H1 (cell line): ENCODE results near the gene OR10C1. TPM values are rescaled to one million over a fixed set of nuclear protein-coding genes. Genes with fewer than 3 reads are reported as not detected.

ENCODE experiments used
- GABPA ChIP-seq: IDR thresholded peaks from 2 replicates; pipeline ENCODE4 v1.6.1; 2011; ENCODE audit warnings: mild to moderate bottlenecking, low read length, moderate library complexity, borderline replicate concordance; ENCODE audit not compliant: insufficient read depth
- HDAC2 ChIP-seq, 2 experiments: fragments of 300-600 bp in 1 of 2; sonication (generic) in 1 of 2; IDR thresholded peaks; 2 replicates each; pipeline ENCODE4 v1.6.1; 2011 to 2012; ENCODE audit warnings: low read depth in 2 of 2, low read length in 2 of 2, mild to moderate bottlenecking in 2 of 2, moderate library complexity in 2 of 2, borderline replicate concordance in 1 of 2, inconsistent platforms in 1 of 2
- HDAC6 ChIP-seq: IDR thresholded peaks from one replicate; pipeline ENCODE4 v1.7.1; 2012; ENCODE audit warnings: low read depth, mild to moderate bottlenecking, inconsistent platforms, low read length, moderate library complexity
- PHF8 ChIP-seq: fragments of 200-600 bp; sonication (generic); conservative IDR thresholded peaks from 2 replicates; pipeline ENCODE4 v1.7.1; 2012; ENCODE audit warnings: low read depth, mild to moderate bottlenecking, inconsistent platforms, low read length, moderate library complexity
- polyA plus RNA-seq, 7 experiments: library from polyadenylated mRNA; depleted of rRNA in 3 of 7; stranded (reverse) in 5 of 7; unstranded in 2 of 7; fragments of >200 nt in 5 of 7; fragments of 200-250 nt in 2 of 7; gene quantifications; 1 replicate in 5 of 7; 2 replicates in 1 of 7; 4 replicates in 1 of 7; pipeline versions ENCODE4 v1.2.1 to v1.2.3, GENCODE V29; 2011 to 2013; ENCODE audit warnings: missing spikeins in 2 of 7, mixed read lengths in 2 of 7
- total RNA-seq: library from RNA; stranded (reverse); fragmentation: NEBNext Ultra II Directional; extraction: Animal tissue kit (Norgen Biotek cat#: 25700); gene quantifications from 2 replicates; pipeline ENCODE4 v1.2.1, GENCODE V29; 2021
- TF ChIP-seq, protein P1 (sequence below): IDR thresholded peaks from 2 replicates; pipeline ENCODE4 v1.6.1; 2012; ENCODE audit warnings: inconsistent platforms

The OR10C1 gene
- total and polyA plus RNA-seq, 2 of the 8 experiments (the other 6 are each of a cell fraction or from before 2014, with no cell fraction given) = not detected

GRCh38 chr6:29465801-29466200 lies 26.7 kb downstream of the OR10C1 start (continued):
- TF ChIP-seq PHF8 (no peak), HDAC6 (no peak), GABPA (no peak), HDAC2 (IDR thresholded peaks at IDR 0.05; ENCODE audit: borderline replicate concordance in 1 of 2, low read depth in 2 of 2, low read length in 2 of 2) (no peak)
- TF ChIP-seq, protein P1, sequence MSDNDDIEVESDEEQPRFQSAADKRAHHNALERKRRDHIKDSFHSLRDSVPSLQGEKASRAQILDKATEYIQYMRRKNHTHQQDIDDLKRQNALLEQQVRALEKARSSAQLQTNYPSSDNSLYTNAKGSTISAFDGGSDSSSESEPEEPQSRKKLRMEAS = no peak
